GM12801 (cell line): ENCODE data around the gene GCSAM.

ENCODE experiments used
- CTCF ChIP-seq: IDR thresholded peaks from one replicate; pipeline ENCODE4 v1.5.1; 2011; ENCODE audit warnings: control low read depth; ENCODE audit not compliant: insufficient read length; ENCODE audit errors: extremely low read depth

The GCSAM gene

GRCh38 chr3:112129925-112130637, 3.0 kb downstream of the GCSAM start:
- TF ChIP-seq CTCF, result no peak

DNA sequence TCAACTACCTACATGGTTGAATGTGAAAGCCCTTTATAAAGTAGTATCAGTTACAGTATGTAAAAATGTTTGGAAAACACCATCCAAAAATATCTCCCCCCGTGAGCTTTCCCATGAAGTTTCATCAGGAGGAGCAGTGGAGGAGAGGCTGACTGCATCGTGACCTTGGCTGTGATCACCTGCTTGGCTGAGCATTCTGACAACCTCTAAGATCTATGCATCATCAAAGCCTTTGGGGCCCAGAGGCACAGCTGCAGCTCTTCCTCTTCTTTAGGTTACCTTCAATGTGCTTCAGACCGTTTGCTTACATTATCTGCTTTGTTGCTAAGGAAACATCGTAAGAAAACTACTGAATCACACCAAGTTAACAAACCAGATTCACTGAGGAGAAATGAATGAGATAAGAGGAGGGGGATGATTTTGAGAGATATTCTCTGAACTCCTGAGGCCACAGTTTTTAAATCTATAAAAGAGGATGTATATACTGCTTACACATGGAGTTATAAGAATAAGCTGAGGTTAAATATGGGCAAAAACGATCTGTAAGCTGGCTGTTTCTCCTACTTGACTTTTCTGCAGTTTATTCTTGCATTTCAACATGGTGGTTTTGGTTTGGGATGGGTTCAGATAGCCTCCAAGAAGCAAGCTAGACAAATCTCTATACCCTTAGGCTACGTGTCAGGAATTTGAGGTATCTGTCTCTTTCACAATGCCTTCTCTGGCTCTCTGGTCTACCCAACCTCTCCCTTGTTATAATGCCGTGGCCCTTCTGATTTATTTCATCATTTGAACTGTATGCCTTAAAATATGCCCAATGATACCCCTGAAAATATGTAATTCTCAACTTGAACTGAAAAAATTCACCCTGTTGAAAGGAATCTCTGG, 4.0 kb downstream of the GCSAM start:
- TF ChIP-seq CTCF, result no peak

DNA sequence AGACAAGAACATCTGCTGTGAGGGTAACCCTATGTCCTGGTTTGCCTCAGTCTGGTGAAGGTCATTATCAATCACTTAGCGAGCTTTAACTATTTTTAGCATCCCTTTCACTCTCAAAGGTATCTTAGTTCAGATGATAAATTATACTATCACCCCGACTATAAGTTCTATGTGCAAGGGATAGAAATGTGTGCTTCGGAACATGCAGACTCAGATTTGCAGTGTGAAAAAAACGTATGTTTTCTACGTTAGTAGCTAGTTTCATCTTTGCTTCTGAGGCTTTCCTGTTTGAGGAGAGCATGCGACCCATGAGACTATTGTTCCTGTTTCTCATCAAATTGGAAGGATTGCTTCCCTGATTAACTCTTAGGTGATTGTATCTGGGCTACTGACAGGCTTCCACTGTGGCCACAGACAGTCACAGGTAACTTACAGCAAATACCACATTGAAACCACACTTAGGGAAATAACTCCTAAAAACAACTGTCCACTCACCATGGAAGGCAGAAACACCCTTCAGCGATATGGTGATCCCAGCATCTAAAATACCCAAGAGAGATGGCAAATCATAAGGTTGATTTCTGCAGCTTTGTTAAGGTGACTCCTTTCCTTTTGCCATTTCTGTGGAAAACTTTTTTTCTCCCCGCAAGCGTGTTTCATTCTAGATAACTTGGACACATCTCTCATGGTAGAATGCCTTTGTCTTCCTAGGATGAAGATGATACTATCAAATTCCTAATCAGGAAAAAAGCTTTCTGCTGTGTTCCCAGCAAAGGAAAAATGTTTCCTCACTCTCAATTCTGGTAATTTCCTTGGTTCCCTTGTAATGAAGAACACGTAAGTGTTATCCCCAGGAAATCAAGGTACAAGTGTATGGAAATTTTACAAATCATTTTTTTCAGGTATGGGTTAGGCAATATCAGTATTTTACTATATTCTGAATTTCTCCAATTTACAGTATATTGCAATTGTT, 5.2 kb downstream of the GCSAM start:
- no peak for TF ChIP-seq CTCF

- TF ChIP-seq CTCF, result no peak
These were observed 6.5 kb downstream of the GCSAM start for GRCh38 chr3:112126511-112126911.

DNA sequence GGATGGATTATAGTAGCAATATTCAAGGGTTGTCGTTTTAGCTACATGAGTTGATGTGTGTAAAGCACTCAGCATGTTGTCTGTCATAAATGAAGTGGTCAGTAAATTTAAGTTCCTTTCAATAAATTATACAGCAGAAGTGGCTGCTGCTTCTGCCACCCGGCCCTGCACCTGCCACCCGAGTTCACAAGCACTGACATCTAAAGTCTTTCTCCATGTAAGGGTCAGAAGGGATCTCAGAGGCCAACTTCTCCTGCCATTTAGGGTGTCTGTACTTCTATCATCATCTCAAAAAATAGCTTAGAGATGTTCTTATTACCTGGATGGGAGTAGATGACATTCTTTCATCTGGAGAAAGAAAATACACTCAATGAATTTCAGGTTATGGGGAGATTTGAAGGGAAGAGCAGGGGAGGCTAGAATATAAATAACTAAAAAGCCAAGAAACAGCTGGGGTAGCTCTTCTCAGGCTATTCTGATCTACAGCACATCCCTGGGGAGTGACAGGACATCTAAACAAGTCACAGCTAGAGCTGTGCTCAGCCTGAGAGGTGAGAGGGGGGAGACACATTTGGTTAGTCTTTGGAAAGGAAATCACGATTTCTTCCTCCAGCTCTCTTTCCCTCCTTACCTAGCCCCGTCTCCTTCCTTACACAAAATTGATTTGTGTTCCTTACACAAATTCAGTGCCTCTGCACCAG, 8.0 kb downstream of the GCSAM start:
- no peak for TF ChIP-seq CTCF

DNA sequence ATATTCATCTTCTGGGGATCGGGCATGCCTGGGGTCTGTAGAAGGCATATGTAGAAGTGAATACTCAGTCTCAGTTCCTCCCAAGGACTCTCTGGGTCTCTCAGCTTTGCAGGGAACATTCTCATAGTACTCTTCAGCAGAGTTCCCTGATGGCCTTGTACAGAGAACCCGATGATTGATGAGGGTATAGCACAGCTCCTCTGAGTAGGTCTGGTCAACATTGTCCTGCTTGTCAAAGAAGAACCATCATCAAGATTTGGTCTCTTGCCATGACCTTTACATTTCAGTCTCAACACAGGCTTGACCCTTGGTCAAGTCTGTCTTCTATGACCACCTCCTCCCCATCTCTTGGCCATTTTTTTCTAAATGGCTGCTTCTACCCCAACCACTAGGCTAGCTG, 9.5 kb downstream of the GCSAM start:
- TF ChIP-seq CTCF, result no peak
